Neural progenitor cell (in vitro differentiated cells): ENCODE results near the gene CCDC85C.

Source experiments
- CTCF ChIP-seq: fragments of 200-600 bp; sonication (generic); IDR thresholded peaks from 2 replicates; pipeline ENCODE4 v1.5.1; 2017; ENCODE audit warnings: antibody characterized with exemption, mild to moderate bottlenecking
- EZH2 ChIP-seq: fragments of 200-600 bp; sonication (generic); IDR thresholded peaks from 2 replicates; pipeline ENCODE4 v1.6.1; 2017; ENCODE audit warnings: antibody characterized with exemption, mild to moderate bottlenecking, moderate library complexity

- TF ChIP-seq EZH2 (no peak), CTCF (no peak)
Observed at GRCh38 chr14:99636487-99636886, 32.5 kb upstream of the CCDC85C start.
